ENCODE measurements around the gene GIMAP4.
"Not testable (repeated sequence)": the region's sequence is repeated elsewhere in the genome, so short reads cannot be mapped to it uniquely, and the experiment has no call there.

GIMAP4 gene

GRCh38 chr7:150585199-150585598 is 18.0 kb downstream of the GIMAP4 start:
- no peak overlapping the region for H3K27ac ChIP-seq
- no peak for TF ChIP-seq ZFX (IDR thresholded peaks at IDR 0.05; ENCODE audit: borderline replicate concordance)
- no peak for TF ChIP-seq CTCF (IDR thresholded peaks at IDR 0.05)

- TF ChIP-seq ZFX (IDR thresholded peaks at IDR 0.05; ENCODE audit: borderline replicate concordance) (no peak), CTCF (IDR thresholded peaks at IDR 0.05) (no peak)
- H3K27ac ChIP-seq = no peak overlapping the region
Observed at GRCh38 chr7:150586068-150586784, 19.0 kb downstream of the GIMAP4 start.

GRCh38 chr7:150586785-150587152 is 19.6 kb downstream of the GIMAP4 start:
- TF ChIP-seq ZFX (IDR thresholded peaks at IDR 0.05; ENCODE audit: borderline replicate concordance) (no peak), CTCF (IDR thresholded peaks at IDR 0.05) (no peak)
- no peak overlapping the region for H3K27ac ChIP-seq

GRCh38 chr7:150587551-150587950 is 20.4 kb downstream of the GIMAP4 start:
- no peak for TF ChIP-seq ZFX (IDR thresholded peaks at IDR 0.05; ENCODE audit: borderline replicate concordance)
- TF ChIP-seq CTCF (IDR thresholded peaks at IDR 0.05) = no peak
- no peak overlapping the region for H3K27ac ChIP-seq

- TF ChIP-seq CTCF (IDR thresholded peaks at IDR 0.05) (no peak), ZFX (IDR thresholded peaks at IDR 0.05; ENCODE audit: borderline replicate concordance) (no peak)
- no peak overlapping the region for H3K27ac ChIP-seq
Observed at GRCh38 chr7:150594805-150595204, 27.6 kb downstream of the GIMAP4 start.

GRCh38 chr7:150595361-150595760 is 28.2 kb downstream of the GIMAP4 start:
- no peak overlapping the region for H3K27ac ChIP-seq
- TF ChIP-seq CTCF (IDR thresholded peaks at IDR 0.05) (no peak), ZFX (IDR thresholded peaks at IDR 0.05; ENCODE audit: borderline replicate concordance) (no peak)

GRCh38 chr7:150603600-150603999 is 36.4 kb downstream of the GIMAP4 start:
- H3K27ac ChIP-seq = not testable (repeated sequence)

GRCh38 chr7:150610233-150610632 is 43.0 kb downstream of the GIMAP4 start:
- H3K27ac ChIP-seq = no peak overlapping the region
- TF ChIP-seq ZFX (IDR thresholded peaks at IDR 0.05; ENCODE audit: borderline replicate concordance) (no peak), CTCF (IDR thresholded peaks at IDR 0.05) (no peak)

All from 22Rv1 (cell line).